ENCODE measurements around the gene IWS1.
"Not testable (repeated sequence)": the region's sequence is repeated elsewhere in the genome, so short reads cannot be mapped to it uniquely, and the experiment has no call there.

Gene IWS1

DNA sequence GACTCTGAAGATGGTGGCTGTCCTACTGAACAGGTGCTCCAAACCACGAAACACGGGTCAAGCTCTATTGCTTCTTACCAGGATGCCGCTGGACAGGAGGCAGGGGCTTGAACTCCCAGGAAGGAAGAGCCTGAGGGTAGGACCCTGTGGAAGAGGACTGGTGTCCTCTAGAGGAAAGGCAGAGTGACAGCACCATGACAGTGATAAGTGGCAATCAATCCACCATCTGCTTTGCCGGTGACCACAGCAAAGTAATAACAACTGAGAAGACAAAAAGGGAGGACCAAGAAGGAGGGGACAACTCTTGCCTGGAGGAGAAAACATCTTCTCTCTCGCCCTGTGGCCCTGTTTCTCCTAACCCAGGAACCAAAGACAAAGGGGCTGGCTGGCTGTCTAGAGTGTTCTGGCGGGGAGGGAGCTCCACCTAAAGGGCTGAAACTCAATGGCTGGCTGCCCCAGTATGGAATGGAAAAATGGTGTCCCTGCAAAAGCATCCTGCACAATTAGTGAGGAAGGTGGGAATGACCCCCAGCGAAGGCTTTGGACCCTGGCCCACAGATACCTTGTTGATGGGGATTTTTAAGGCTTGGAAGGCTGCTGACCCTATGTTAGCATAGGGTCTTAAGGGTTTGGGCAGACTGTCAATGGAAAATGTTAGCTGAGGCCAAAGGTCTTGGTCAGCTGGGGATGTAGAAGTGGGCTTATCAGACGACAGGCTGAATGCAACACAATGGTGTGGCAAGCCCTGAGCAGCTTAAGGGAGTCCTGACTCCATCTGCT, 72.7 kb downstream of the IWS1 start:
- no peak for DNase-seq

DNA sequence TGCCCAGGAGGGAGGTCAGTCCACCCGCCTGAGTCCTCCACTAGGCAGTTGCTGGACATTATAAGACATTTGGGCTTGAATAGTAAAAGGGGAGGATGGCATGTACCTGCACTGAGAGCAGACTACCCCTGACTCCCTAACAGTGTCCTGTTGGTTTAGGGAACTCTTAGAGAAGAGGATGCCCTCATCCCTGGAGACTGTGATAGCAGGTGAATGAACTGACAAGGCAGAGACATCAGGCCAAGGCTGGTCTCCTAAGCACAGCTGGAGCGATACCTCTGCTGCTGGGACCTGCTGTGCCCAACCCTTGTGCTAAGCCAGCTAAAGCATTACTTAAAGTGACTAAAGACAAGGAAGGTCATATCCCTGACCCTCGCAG, 73.3 kb downstream of the IWS1 start:
- no peak for DNase-seq

DNA sequence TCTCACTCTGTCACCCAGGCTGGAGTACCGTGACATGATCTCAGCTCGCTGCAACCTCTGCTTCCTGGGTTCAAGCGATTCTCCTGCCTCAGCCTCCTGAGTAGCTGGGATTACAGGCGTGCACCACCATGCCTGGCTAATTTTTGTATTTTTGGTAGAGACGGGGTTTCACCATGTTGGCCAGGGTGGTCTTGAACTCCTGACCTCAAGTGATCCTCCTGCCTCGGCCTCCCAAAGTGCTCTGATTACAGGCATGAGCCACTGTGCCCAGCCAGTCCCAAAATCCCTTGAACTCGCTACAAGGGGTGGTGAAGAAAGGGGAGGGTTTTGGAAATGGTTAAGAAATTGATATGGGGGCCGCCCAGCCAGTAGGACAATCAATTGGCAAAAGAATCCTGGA, 73.9 kb downstream of the IWS1 start:
- not testable (repeated sequence) for DNase-seq

DNA sequence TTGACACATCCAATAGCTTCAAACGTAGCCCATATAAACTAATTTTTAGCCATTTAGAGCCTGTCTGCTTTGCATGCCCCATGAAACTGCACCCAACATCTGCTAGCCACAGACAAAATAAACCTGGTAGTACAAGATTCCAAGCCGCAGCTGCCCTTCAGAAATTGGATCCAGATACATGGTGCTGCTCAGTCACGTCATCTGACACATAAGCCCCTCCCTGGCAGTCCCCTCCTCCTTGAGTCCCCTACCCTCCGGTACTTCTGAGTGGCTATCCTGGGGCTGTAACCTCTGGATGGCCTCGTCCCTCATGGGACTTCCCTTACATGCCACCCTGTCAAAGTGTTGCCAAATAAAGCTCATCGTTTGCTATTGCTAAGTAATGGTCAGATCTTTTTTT, 74.3 kb downstream of the IWS1 start:
- no peak for DNase-seq

DNA sequence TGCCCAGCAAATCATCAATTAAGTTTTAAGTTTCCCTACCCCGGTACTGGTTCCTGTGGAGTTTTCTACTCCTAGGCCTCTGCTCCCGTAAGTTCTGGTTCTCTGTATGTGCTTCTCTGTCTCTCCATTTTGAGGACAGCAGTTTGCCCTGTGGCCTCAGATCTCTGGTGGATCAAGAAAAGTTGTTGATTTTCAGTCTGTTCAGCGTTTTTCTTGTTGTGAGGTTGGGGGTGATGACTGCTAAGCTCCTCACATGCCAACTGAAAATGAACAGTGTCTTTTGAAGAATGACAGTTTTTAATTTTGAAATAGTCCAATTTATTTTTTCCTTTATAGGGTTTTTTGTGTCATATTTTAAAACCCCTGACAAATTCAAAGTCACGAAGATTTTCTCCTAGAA, 76.4 kb downstream of the IWS1 start:
- no peak for DNase-seq

DNA sequence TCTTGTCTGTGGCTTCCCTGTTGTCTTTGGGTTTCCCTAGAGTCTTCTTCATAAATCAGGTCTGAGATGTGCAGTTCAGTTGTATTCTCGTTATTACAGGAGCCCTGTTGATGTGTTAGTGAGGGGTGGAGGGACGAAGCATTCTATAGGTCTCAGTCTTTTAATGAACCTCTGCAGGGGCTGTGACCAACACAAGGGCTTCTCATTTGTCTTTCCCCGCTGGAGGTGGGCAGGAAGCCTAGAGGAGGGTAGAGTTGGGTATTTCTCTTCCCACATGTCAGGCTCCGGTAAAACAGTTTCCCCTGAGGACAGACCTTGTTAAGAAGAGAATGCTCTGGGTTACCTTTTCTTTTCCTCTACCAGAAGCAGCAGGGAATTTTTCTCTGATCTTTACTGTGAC, 76.9 kb downstream of the IWS1 start:
- no peak for DNase-seq

DNA sequence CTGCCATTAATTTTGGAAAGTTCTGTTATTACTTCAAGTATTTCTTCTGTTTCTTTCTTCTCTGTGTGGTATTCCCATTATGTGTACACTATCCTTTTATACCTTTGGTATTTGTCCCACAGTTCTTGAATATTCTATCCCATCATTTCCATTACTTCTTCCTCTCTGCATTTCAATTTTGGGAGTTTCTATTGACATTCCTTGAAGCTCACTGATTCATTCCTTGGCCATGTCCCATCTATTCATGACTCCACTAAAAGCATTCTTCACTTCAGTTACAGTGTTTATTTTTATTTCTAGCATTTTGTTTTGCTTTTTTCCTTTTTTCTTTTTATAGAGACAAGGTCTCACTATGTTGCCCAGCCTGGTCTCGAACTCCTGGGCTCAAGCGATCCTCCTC, 77.8 kb downstream of the IWS1 start:
- no peak for DNase-seq

DNA sequence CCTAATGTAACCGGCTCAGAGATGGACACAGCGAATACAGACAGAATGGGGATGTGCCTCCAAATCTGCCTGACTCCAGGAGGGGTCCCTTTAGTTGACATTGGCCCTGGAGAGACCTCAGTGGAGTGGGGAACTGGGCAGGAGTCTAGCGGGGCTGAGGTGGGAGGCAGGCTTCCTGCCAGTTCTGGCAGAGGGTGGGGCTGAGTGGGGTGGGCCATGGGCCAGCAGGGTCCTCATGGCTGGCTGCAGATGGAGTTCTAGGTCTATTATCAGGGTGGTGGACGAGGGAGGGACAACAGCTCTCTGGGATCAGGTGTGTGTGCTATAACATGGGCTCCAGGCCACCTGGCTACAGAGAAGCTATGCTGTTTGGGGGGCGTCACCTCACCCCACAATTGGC, 86.9 kb downstream of the IWS1 start:
- no peak for DNase-seq

DNA sequence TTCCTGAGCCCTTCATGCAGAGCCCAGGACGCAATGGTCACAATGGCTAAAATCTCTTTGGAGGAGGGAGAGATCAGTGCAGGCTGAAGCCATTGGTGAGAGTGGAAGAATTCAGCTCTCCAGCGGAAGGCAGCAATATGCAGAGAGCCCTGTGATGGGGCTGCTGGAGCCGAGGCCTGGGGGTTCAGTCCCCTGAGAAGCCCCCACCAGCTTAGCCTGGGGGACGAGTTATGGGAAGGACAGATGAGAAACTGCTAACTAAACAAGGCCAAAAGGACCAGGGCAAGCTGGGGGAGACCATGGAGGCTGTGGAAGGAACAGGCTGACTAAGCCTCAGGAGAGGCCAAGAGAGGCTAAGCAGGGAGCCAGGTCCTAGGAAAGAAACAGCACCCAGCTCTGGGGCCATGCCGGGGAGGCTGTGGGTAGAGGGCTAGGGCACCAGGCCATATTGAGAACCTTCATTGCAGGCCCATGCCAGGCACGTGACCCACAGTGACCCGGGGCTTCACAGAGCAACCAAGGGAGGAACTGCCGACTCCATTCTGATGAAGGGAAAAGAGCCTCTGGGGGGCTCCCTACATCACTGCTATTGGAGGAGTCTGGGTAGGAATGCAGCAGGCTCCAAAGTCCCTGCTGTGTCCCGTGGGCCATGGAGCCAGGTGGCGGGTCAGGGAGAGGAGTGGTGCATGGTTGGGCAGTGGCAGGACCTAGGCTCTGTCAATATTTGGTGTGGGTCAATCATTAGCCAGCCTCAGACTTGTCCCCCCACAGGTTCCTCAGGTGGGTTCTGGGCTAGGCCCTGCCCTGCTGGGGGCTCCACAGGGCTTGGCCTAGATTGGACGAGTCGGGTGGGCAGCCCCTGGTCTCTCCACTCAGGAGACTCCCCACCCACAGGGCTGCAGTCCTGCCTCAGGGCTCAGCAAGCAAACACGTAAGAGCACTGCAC, 88.2 kb downstream of the IWS1 start:
- DNase-seq: no peak

DNA sequence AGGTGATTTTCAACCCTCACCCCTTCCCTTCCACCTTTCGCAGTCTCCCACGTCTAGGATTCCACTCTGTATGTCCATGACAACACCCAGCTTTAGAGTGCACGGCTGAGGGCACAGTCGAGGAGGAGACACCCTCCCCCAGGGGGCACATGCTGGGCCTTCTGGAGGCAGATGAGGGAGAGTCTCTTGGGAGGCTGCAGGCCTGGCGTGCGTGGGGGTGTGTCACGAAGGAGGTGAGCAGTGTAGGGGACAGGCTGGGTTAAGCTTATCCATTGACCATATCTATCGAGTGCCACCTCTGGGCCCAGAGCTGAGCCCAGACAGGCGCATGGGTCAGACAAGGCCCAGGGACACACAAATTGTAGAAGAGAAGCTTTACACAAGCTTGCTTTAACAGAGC, 89.2 kb downstream of the IWS1 start:
- DNase-seq: no peak

DNA sequence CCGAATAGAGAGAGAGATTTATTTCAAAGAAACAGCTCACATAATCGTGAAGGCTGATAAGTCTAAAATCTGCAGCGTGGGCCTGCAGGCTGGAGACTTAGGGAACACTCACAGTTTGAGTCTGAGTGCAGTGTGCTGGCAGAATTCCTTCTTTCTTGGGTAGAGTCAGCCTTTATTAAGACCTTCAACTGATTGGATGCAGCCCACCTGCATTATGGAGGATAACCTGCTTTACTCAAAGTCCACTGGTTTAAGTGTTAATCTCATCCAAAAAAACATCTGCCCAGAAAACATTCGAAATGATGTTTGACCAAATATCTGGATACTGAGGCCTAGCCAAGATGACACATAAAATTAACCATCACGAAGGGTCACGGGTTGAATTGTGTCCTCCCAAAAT, 91.8 kb downstream of the IWS1 start:
- no peak for DNase-seq

DNA sequence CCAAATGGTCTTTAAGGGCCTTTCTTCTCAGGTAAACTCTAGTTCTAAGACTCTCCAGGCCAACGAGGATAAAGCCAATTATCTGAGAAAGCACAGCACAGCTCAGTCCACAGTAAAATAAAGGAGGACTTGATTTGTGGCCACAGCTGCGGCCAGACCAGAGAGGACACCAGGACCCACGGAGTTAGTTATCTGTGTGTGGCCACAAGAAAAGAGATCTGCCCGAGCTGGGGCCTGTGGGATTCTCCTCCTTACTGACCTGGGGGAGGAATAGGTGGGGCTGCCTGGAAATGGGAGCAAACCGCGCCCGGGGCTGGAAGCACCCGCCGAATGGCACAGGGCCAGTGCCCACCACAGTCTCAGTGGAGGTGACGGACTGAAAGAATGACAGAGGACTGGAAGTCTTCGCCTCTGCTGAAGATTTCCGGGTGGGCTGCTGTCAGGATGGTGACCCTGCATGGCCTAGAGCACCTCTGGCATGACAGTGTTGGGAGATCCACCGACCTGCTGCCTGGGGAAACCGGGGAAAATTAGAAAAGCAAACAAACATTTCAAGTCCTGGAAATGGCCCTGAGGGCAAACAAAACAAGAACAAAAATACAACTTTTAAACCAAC, 94.8 kb downstream of the IWS1 start:
- DNase-seq: no peak
